ENCODE measurements around the gene CDIP1.

CDIP1 gene

DNA sequence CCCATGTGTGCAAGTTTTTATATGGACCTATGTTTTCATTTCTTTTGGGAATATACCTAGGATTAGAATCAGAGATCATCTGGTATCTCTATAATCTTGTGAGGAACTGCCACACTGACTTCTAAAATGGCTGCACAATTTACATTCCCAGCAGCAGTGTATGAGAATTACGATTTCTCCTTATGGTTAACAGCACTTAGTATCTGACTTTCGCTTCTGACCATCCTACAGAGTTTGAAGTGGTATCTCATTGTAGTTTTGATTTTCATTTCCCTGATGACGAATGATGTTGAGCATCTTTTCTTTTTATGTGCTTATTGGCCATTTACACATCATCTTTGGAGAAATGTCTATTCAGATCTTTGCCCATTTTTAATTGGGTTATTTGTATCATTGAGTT lies 27.6 kb upstream of the CDIP1 start:
- TF ChIP-seq TAF1 (IDR thresholded peaks at IDR 0.05; ENCODE audit: borderline replicate concordance, insufficient read depth, low read length) (no peak), POLR2AphosphoS5 (IDR thresholded peaks at IDR 0.05; ENCODE audit: low read depth, low read length) (no peak), FOXP2 (optimal IDR thresholded peaks at IDR 0.05; ENCODE audit: borderline replicate concordance, extremely low read depth, extremely low read length, insufficient read depth) (no peak), SIN3A (IDR thresholded peaks at IDR 0.05; ENCODE audit: borderline replicate concordance, insufficient read depth, low read length) (no peak)
- TF ChIP-seq, protein P1, sequence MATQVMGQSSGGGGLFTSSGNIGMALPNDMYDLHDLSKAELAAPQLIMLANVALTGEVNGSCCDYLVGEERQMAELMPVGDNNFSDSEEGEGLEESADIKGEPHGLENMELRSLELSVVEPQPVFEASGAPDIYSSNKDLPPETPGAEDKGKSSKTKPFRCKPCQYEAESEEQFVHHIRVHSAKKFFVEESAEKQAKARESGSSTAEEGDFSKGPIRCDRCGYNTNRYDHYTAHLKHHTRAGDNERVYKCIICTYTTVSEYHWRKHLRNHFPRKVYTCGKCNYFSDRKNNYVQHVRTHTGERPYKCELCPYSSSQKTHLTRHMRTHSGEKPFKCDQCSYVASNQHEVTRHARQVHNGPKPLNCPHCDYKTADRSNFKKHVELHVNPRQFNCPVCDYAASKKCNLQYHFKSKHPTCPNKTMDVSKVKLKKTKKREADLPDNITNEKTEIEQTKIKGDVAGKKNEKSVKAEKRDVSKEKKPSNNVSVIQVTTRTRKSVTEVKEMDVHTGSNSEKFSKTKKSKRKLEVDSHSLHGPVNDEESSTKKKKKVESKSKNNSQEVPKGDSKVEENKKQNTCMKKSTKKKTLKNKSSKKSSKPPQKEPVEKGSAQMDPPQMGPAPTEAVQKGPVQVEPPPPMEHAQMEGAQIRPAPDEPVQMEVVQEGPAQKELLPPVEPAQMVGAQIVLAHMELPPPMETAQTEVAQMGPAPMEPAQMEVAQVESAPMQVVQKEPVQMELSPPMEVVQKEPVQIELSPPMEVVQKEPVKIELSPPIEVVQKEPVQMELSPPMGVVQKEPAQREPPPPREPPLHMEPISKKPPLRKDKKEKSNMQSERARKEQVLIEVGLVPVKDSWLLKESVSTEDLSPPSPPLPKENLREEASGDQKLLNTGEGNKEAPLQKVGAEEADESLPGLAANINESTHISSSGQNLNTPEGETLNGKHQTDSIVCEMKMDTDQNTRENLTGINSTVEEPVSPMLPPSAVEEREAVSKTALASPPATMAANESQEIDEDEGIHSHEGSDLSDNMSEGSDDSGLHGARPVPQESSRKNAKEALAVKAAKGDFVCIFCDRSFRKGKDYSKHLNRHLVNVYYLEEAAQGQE (IDR thresholded peaks at IDR 0.05; ENCODE audit: insufficient read depth in 1 of 2, low read depth in 2 of 2, low read length in 2 of 2), result no peak

DNA sequence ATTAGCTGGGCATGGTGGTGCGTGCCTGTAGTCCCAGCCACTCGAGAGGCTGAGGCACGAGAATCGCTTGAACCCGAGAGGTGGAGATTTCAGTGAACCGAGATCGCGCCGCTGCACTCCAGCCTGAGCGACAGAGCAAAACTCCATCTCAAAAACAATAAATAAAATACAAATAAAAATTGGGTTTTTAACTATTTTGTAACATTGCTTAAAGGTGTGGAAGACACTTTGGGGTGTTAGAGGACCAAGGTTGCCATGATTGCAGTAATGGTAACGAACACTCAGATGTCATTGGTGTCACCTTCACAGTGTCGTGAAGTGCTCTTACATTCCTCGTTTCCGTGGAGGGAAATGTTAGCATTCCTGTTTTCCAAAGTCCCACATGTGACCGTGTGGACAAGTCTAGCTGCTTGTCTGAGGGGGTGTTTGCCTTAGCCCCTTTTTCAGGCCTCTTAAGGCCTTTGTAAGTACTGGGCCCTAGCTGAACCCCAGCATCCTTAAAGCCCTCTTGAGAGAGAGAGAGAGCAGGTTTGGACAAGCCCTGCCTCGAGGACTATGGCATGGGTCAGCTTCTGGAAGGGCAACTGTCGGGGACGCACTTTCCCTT lies 26.2 kb upstream of the CDIP1 start:
- no peak for TF ChIP-seq FOXP2 (optimal IDR thresholded peaks at IDR 0.05; ENCODE audit: borderline replicate concordance, extremely low read depth, extremely low read length, insufficient read depth)

DNA sequence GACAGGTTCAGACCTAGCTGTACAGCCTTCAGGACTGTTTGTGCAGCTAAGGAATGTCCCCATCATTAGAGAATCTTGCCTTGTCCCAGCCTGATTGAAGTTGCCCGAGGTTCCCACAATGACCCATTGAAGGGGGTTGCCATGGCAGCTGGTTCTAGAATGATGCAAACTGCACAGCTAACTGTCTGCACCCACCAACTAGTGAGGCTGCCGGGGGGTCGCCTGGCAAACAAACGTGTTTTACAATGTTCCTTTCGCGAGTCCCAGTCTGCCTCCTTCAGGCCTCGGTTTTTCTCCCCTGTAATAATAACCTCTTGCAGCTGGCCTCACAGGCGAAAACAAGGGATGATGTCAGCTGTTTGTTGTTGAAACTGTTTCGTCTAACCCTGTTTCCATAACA lies 23.0 kb upstream of the CDIP1 start:
- TF ChIP-seq FOXP2 (optimal IDR thresholded peaks at IDR 0.05; ENCODE audit: borderline replicate concordance, extremely low read depth, extremely low read length, insufficient read depth), result no peak
- no peak for TF ChIP-seq TAF1 (IDR thresholded peaks at IDR 0.05; ENCODE audit: borderline replicate concordance, insufficient read depth, low read length)
- TF ChIP-seq SIN3A (IDR thresholded peaks at IDR 0.05; ENCODE audit: borderline replicate concordance, insufficient read depth, low read length), result no peak
- TF ChIP-seq, protein P1 (IDR thresholded peaks at IDR 0.05; ENCODE audit: insufficient read depth in 1 of 2, low read depth in 2 of 2, low read length in 2 of 2), result no peak
- no peak for TF ChIP-seq POLR2AphosphoS5 (IDR thresholded peaks at IDR 0.05; ENCODE audit: low read depth, low read length)

DNA sequence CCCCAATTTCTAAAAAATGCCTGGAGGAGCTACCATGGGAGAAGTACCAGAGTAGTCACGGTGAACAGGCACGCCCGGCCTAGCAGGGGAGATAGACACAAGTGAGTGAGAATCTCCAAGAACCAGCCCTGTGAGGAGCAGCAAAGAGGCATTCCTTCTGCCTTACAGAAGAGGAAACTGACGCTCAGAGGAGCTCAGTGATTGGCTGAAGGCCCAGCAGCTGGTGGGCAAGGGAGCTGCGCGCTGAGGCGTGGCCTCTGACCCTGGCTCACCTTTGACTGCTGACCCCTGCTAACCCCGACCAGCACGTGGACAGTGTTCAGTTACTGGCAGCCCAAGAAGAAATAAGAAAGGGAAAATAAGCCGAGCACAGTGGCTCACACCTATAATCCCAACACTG lies 19.4 kb upstream of the CDIP1 start:
- TF ChIP-seq FOXP2 (optimal IDR thresholded peaks at IDR 0.05; ENCODE audit: borderline replicate concordance, extremely low read depth, extremely low read length, insufficient read depth) (no peak), POLR2AphosphoS5 (IDR thresholded peaks at IDR 0.05; ENCODE audit: low read depth, low read length) (no peak)
- TF ChIP-seq, protein P1 (IDR thresholded peaks at IDR 0.05; ENCODE audit: insufficient read depth in 1 of 2, low read depth in 2 of 2, low read length in 2 of 2), result no peak

DNA sequence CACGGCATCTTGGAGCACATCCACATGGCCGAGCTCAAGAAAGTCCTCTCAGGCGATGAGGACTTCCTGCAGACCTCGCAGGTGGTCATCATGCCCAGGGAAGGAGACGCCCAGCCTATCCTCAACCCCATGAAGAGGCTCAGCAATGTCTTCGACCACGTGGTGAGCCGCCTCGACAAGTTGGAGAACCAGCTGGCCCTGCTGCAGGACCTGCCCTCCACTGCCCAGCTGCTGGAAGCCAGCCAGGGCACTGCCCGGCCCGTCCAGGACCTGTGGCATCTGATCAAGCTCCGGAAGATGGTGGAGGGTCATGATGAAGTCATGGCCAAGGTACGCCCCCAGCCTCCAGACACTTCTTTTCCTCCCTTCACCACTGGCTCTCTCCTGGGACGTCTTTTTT lies 18.0 kb upstream of the CDIP1 start:
- no peak for TF ChIP-seq FOXP2 (optimal IDR thresholded peaks at IDR 0.05; ENCODE audit: borderline replicate concordance, extremely low read depth, extremely low read length, insufficient read depth)

DNA sequence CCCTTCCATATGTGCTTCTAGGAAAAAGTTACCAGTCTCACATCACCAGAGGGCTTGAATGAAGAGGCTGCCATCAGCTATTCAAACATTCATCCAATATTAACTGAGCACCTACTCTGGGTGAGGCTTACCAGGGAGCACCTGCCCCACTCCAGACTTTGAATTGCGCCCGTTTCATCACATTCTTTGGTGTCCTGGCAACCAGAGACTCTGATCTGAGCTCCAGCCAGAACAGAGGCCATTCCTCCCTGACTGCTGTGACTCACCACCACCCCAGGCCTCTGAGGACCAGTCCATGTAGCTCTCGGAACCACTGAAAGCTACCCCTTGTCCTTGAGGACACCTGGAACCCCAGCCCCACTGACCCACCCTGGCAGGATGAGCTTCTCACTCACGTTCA lies 17.5 kb upstream of the CDIP1 start, which contains the start of gene C16orf96:
C16orf96 (plus strand) TSS at position 229 of the 400 bp plus-strand sequence; CDS start at position 379, 150 bp downstream.
- TF ChIP-seq SIN3A (IDR thresholded peaks at IDR 0.05; ENCODE audit: borderline replicate concordance, insufficient read depth, low read length), result no peak
- TF ChIP-seq FOXP2 (optimal IDR thresholded peaks at IDR 0.05; ENCODE audit: borderline replicate concordance, extremely low read depth, extremely low read length, insufficient read depth), result no peak
- no peak for TF ChIP-seq POLR2AphosphoS5 (IDR thresholded peaks at IDR 0.05; ENCODE audit: low read depth, low read length)
- TF ChIP-seq, protein P1 (IDR thresholded peaks at IDR 0.05; ENCODE audit: insufficient read depth in 1 of 2, low read depth in 2 of 2, low read length in 2 of 2), result no peak
- no peak for TF ChIP-seq TAF1 (IDR thresholded peaks at IDR 0.05; ENCODE audit: borderline replicate concordance, insufficient read depth, low read length)
